ENCODE measurements around the gene SIKE1. TPM values are rescaled to one million over a fixed set of nuclear protein-coding genes. Genes with fewer than 3 reads are reported as not detected.
"Not testable (repeated sequence)": the region's sequence is repeated elsewhere in the genome, so short reads cannot be mapped to it uniquely, and the experiment has no call there.

SIKE1 gene
- total RNA-seq, 2 experiments from 2014 or later: 60.4 to 66.7 TPM

GRCh38 chr1:114753702-114754101, 26.8 kb downstream of the SIKE1 start:
- H3K27me3 Mint-ChIP-seq, H3K9me3 Mint-ChIP-seq, CTCF ChIA-PET: not testable (repeated sequence)
- POLR2A ChIA-PET: interaction anchor here (0.7 to 1.0 kb wide), 2 partner anchors 9 to 27 kb away, joined by 3 read pairs; partner anchors contain the start of gene SIKE1
- Mint-ChIP-seq H3K4me1 (ENCODE audit: low read depth) (peaks cover 84% of the 10 kb centered on the region), H3K27ac (peak overlapping the region; percentile 100), H3K4me3 (peak overlapping the region; percentile 54), H3K36me3 (peaks cover 31% of the 10 kb centered on the region)
- intact Hi-C loops (cut with micrococcal nuclease): loop anchor here (10.0 kb wide), 2 partner anchors 819 to 1359 kb away; partner anchors contain the start of gene MAGI3
- DNase-seq: peak; percentile 54

GRCh38 chr1:114753143-114753542, 27.3 kb downstream of the SIKE1 start:
- Mint-ChIP-seq H3K27me3 (no peaks in the 10 kb centered on the region), H3K27ac (no peak overlapping the region), H3K36me3 (peaks cover 36% of the 10 kb centered on the region), H3K4me3 (no peak overlapping the region), H3K4me1 (ENCODE audit: low read depth) (peaks cover 84% of the 10 kb centered on the region), H3K9me3 (no peaks in the 10 kb centered on the region)
- DNase-seq: no peak
- intact Hi-C loops (cut with micrococcal nuclease): loop anchor here (10.0 kb wide), 2 partner anchors 818 to 1358 kb away; partner anchors contain the start of gene MAGI3
- ChIA-PET POLR2A (interaction anchor here (0.7 to 1.0 kb wide), 2 partner anchors 8 to 27 kb away, joined by 3 read pairs; partner anchors contain the start of gene SIKE1), CTCF (no interaction called here)

GRCh38 chr1:114750780-114751179, 29.7 kb downstream of the SIKE1 start:
- POLR2A ChIA-PET: interaction anchor here (1.3 kb wide), 1 partner anchor 31 kb away, joined by 3 read pairs; no protein-coding TSS in a partner anchor
- intact Hi-C loops (cut with micrococcal nuclease): loop anchor here (10.0 kb wide), 2 partner anchors 816 to 1356 kb away; partner anchors contain the start of gene MAGI3
- Mint-ChIP-seq H3K27me3 (no peaks in the 10 kb centered on the region), H3K27ac (peak overlapping the region; percentile 7), H3K36me3 (peaks cover 36% of the 10 kb centered on the region), H3K4me3 (no peak overlapping the region), H3K9me3 (no peaks in the 10 kb centered on the region), H3K4me1 (ENCODE audit: low read depth) (peaks cover 90% of the 10 kb centered on the region)
- DNase-seq: no peak
- CTCF ChIA-PET: no interaction called here

GRCh38 chr1:114749835-114750234, 30.6 kb downstream of the SIKE1 start:
- Mint-ChIP-seq H3K4me1 (ENCODE audit: low read depth) (peaks cover 90% of the 10 kb centered on the region), H3K4me3 (no peak overlapping the region), H3K27me3 (no peaks in the 10 kb centered on the region), H3K27ac (no peak overlapping the region), H3K36me3 (peaks cover 35% of the 10 kb centered on the region), H3K9me3 (no peaks in the 10 kb centered on the region)
- no peak for DNase-seq
- ChIA-PET CTCF (no interaction called here), POLR2A (no interaction called here)
- intact Hi-C loops (cut with micrococcal nuclease): loop anchor here (10.0 kb wide), 2 partner anchors 815 to 1355 kb away; partner anchors contain the start of gene MAGI3

GRCh38 chr1:114746450-114747121, 33.9 kb downstream of the SIKE1 start:
- Mint-ChIP-seq H3K36me3 (peaks cover 53% of the 10 kb centered on the region), H3K9me3 (no peaks in the 10 kb centered on the region), H3K27me3 (no peaks in the 10 kb centered on the region), H3K4me1 (ENCODE audit: low read depth) (peaks cover 83% of the 10 kb centered on the region), H3K27ac (peak overlapping the region; percentile 64), H3K4me3 (no peak overlapping the region)
- intact Hi-C loops (cut with micrococcal nuclease): loop anchor here (1.0 to 2.0 kb wide), 2 partner anchors 11 to 30 kb away; partner anchors contain the start of genes CSDE1 and NRAS
- ChIA-PET POLR2A (interaction anchor here (0.6 to 1.5 kb wide), 2 partner anchors 30 to 1811 kb away, joined by 4 read pairs; partner anchors contain the start of gene NRAS), CTCF (interaction anchor here (0.7 to 1.9 kb wide), 3 partner anchors 10 to 26 kb away, joined by 3 to 7 read pairs (median 5); no protein-coding TSS in a partner anchor)
- DNase-seq: peak; percentile 56

- H3K27me3 Mint-ChIP-seq: no peaks in the 10 kb centered on the region
- ChIA-PET CTCF (interaction anchor here (0.9 kb wide), 1 partner anchor 10 kb away, joined by 3 read pairs; no protein-coding TSS in a partner anchor), POLR2A (interaction anchor here (1.0 to 1.8 kb wide), 2 partner anchors 8 to 12 kb away, joined by 3 to 12 read pairs; partner anchors contain the start of gene CSDE1)
- intact Hi-C loops (cut with micrococcal nuclease): no loop called here
- H3K4me1 Mint-ChIP-seq (ENCODE audit: low read depth): peaks cover 79% of the 10 kb centered on the region
- DNase-seq: peak; percentile 24
- no peaks in the 10 kb centered on the region for H3K9me3 Mint-ChIP-seq
- peaks cover 57% of the 10 kb centered on the region for H3K36me3 Mint-ChIP-seq
- no peak overlapping the region for H3K4me3 Mint-ChIP-seq
- peak overlapping the region; percentile 64 for H3K27ac Mint-ChIP-seq
These were observed 35.2 kb downstream of the SIKE1 start for GRCh38 chr1:114745291-114745690.

- ChIA-PET POLR2A (no interaction called here), CTCF (no interaction called here)
- peaks cover 58% of the 10 kb centered on the region for H3K4me1 Mint-ChIP-seq (ENCODE audit: low read depth)
- peaks cover 48% of the 10 kb centered on the region for H3K36me3 Mint-ChIP-seq
- no peak overlapping the region for H3K4me3 Mint-ChIP-seq
- no peak for DNase-seq
- intact Hi-C loops (cut with micrococcal nuclease): no loop called here
- H3K9me3 Mint-ChIP-seq: no peaks in the 10 kb centered on the region
- no peaks in the 10 kb centered on the region for H3K27me3 Mint-ChIP-seq
- no peak overlapping the region for H3K27ac Mint-ChIP-seq
These were observed 38.3 kb downstream of the SIKE1 start for GRCh38 chr1:114741963-114742746.

- H3K4me1 Mint-ChIP-seq (ENCODE audit: low read depth): peaks cover 39% of the 10 kb centered on the region
- ChIA-PET CTCF (no interaction called here), POLR2A (no interaction called here)
- no peak overlapping the region for H3K4me3 Mint-ChIP-seq
- H3K36me3 Mint-ChIP-seq: peaks cover 51% of the 10 kb centered on the region
- no peaks in the 10 kb centered on the region for H3K27me3 Mint-ChIP-seq
- H3K27ac Mint-ChIP-seq: no peak overlapping the region
- no peaks in the 10 kb centered on the region for H3K9me3 Mint-ChIP-seq
- intact Hi-C loops (cut with micrococcal nuclease): no loop called here
- no peak for DNase-seq
These were observed 40.2 kb downstream of the SIKE1 start for GRCh38 chr1:114740331-114740730.

GRCh38 chr1:114737314-114737849, 43.1 kb downstream of the SIKE1 start:
- POLR2A ChIA-PET: no interaction called here
- Mint-ChIP-seq H3K4me1 (ENCODE audit: low read depth) (peaks cover 19% of the 10 kb centered on the region), H3K4me3 (no peak overlapping the region), H3K27ac (no peak overlapping the region), H3K27me3 (no peaks in the 10 kb centered on the region), H3K36me3 (peaks cover 52% of the 10 kb centered on the region), H3K9me3 (no peaks in the 10 kb centered on the region)
- intact Hi-C loops (cut with micrococcal nuclease): no loop called here
- no peak for DNase-seq
- CTCF ChIA-PET: no interaction called here

GRCh38 chr1:114735479-114735878, 45.0 kb downstream of the SIKE1 start:
- Mint-ChIP-seq H3K36me3 (peaks cover 56% of the 10 kb centered on the region), H3K9me3 (no peaks in the 10 kb centered on the region), H3K4me3 (no peak overlapping the region), H3K4me1 (ENCODE audit: low read depth) (peaks cover 4% of the 10 kb centered on the region), H3K27me3 (no peaks in the 10 kb centered on the region), H3K27ac (no peak overlapping the region)
- POLR2A ChIA-PET: no interaction called here
- CTCF ChIA-PET: no interaction called here
- no peak for DNase-seq
- intact Hi-C loops (cut with micrococcal nuclease): no loop called here

- no peaks in the 10 kb centered on the region for H3K27me3 Mint-ChIP-seq
- ChIA-PET POLR2A (no interaction called here), CTCF (no interaction called here)
- DNase-seq: no peak
- no peak overlapping the region for H3K4me3 Mint-ChIP-seq
- no peaks in the 10 kb centered on the region for H3K9me3 Mint-ChIP-seq
- no peak overlapping the region for H3K27ac Mint-ChIP-seq
- intact Hi-C loops (cut with micrococcal nuclease): no loop called here
- peaks cover 71% of the 10 kb centered on the region for H3K36me3 Mint-ChIP-seq
- no peaks in the 10 kb centered on the region for H3K4me1 Mint-ChIP-seq (ENCODE audit: low read depth)
These were observed 50.7 kb downstream of the SIKE1 start for GRCh38 chr1:114729782-114730181.

GRCh38 chr1:114728553-114728952, 51.9 kb downstream of the SIKE1 start:
- intact Hi-C loops (cut with micrococcal nuclease): no loop called here
- Mint-ChIP-seq H3K4me3 (no peak overlapping the region), H3K27ac (no peak overlapping the region), H3K4me1 (ENCODE audit: low read depth) (peaks cover 2% of the 10 kb centered on the region), H3K9me3 (no peaks in the 10 kb centered on the region), H3K27me3 (no peaks in the 10 kb centered on the region), H3K36me3 (peaks cover 71% of the 10 kb centered on the region)
- ChIA-PET CTCF (no interaction called here), POLR2A (no interaction called here)
- no peak for DNase-seq
